ENCODE data around the gene RALGPS2. TPM values are rescaled to one million over a fixed set of nuclear protein-coding genes. Genes with fewer than 3 reads are reported as not detected.

Gene RALGPS2, protein sequence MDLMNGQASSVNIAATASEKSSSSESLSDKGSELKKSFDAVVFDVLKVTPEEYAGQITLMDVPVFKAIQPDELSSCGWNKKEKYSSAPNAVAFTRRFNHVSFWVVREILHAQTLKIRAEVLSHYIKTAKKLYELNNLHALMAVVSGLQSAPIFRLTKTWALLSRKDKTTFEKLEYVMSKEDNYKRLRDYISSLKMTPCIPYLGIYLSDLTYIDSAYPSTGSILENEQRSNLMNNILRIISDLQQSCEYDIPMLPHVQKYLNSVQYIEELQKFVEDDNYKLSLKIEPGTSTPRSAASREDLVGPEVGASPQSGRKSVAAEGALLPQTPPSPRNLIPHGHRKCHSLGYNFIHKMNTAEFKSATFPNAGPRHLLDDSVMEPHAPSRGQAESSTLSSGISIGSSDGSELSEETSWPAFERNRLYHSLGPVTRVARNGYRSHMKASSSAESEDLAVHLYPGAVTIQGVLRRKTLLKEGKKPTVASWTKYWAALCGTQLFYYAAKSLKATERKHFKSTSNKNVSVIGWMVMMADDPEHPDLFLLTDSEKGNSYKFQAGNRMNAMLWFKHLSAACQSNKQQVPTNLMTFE
- total RNA-seq (2021; fragmentation: NEBNext Ultra II Directional; extraction: Animal tissue kit (Norgen Biotek cat#: 25700)) (37.7 and 38.0 TPM in 2 replicates), polyA plus RNA-seq (2011; rRNA removed) (3.4 and 6.7 TPM in 2 replicates), polyA minus RNA-seq (2011; rRNA and poly(A)+ RNA removed) (50.4 and 81.0 TPM in 2 replicates)
- polyA plus RNA-seq (2011; cell fraction: cytosol; rRNA removed), result 7.3 TPM
- 7.8 TPM for polyA plus RNA-seq (2011; cell fraction: nucleus; rRNA removed)
- 13.7 to 19.4 TPM (median 16.8 TPM) in 4 replicates for polyA plus RNA-seq (2012, experiment 1 of 2)
- polyA plus RNA-seq (2012, experiment 2 of 2), result 1.1 TPM
- 16.3 TPM for polyA plus RNA-seq (2013, experiment 1 of 2)
- polyA plus RNA-seq (2013, experiment 2 of 2), result 13.8 TPM
- 32.4 TPM for polyA minus RNA-seq (2011; cell fraction: cytosol; rRNA and poly(A)+ RNA removed)
- polyA minus RNA-seq (2011; cell fraction: nucleus; rRNA and poly(A)+ RNA removed), result 55.9 TPM
- long read RNA-seq, experiment 1, partial matches to known transcripts, result 3 of 23 reads
- long read RNA-seq, experiment 1, other reads (novel, unspliced or antisense), result 20 of 23 reads
- long read RNA-seq, experiment 2, partial matches to known transcripts, result 2 of 5 reads
- long read RNA-seq, experiment 2, other reads (novel, unspliced or antisense), result 3 of 5 reads

DNA sequence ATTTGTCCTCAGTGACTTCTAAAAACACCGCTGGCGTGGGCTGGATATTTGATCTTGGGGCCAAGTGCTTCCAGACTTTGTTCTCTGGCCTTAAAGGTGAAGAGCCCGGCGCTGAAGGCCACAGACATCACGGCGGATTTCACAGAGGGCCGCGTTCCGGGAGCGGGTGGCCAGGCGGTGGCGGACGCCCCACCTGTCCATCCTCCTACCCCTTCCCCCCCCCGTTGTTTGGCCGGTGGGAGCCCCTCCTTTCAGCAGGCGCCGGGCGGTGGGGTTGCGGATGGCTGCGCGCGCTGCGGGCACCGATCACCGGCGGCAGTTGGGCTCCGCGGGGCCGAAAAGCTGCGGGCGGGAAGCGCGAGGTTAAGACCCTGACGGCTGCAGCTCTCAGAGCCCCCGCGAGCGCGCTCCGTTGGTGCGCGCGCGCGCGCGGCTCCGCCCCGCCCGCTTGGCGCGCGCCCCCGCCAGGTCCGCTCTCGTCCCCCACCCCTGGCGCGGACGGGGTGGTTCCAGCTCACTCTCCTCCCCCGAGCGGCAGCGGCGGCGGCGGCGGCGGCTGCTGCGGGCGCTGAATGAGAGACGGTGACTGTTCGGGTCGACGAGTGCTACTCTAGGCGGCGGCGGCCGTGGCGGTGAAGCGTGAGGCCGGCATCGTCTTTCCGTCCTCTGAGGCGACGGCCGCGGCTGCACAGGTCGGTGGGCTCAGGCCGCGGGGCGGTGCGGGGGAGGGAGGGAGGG is at the start of gene RALGPS2:
TSS of gene RALGPS2 (plus strand) at position 517 of the 738 bp plus-strand sequence. CDS start 51,521 bp downstream, outside the sequence.
- H3K79me1 ChIP-seq (ENCODE audit: low read depth, low read length), result no peaks in the 10 kb centered on the region; the same call in 1 of the 2 replicates
- H3K9me3 ChIP-seq (ENCODE audit: insufficient read depth in 2 of 2, low read depth in 1 of 2, low read length in 1 of 2), result no peaks in the 10 kb centered on the region
- no peaks in the 10 kb centered on the region for H3K27me3 ChIP-seq (replicated peaks in 1 of 4; ENCODE audit: control insufficient read depth in 3 of 4, extremely low read depth in 1 of 4, insufficient read depth in 3 of 4, low read length in 3 of 4)
- H4K91ac ChIP-seq (replicated peaks; ENCODE audit: insufficient read length, low read length), result no peak within 1 kb of the TSS
- ChIA-PET POLR2A (ENCODE audit: partially characterized antibody) (interaction anchor here (0.7 to 2.9 kb wide), 7 partner anchors 10 to 294 kb away, joined by 3 to 21 read pairs (median 4); no protein-coding TSS in a partner anchor), CTCF (ENCODE audit: partially characterized antibody) (interaction anchor here (1.4 to 3.8 kb wide), 2 partner anchors 32 to 183 kb away, joined by 3 to 11 read pairs; no protein-coding TSS in a partner anchor)
- H4K20me1 ChIP-seq (replicated peaks in 1 of 2; ENCODE audit: control insufficient read depth in 1 of 2, insufficient read depth in 2 of 2, low read length in 2 of 2), result no peaks in the 10 kb centered on the region
- DNase-seq (ENCODE audit: low read depth in 1 of 2, low spot score in 2 of 2) (peak; percentile 46 to 79), FAIRE-seq (no peak)
- peak within 1 kb of the TSS; percentile 84; the same call in 1 of the 2 replicates for H2BK12ac ChIP-seq (ENCODE audit: low read depth, low read length)
- H3K4ac ChIP-seq (replicated peaks; ENCODE audit: insufficient read length, low read depth, low read length), result peak within 1 kb of the TSS; percentile 69
- H3K4me1 ChIP-seq (replicated peaks in 1 of 4; ENCODE audit: control insufficient read depth in 3 of 4, insufficient read depth in 4 of 4, low read length in 3 of 4), result peaks cover 0 to 4% (median 3%) of the 10 kb centered on the region in 4 experiments; a peak in 5 of 7 replicates
- peak within 1 kb of the TSS; percentile 98 for H4K8ac ChIP-seq (ENCODE audit: extremely low read depth, insufficient read depth, low read length)
- H4K5ac ChIP-seq (ENCODE audit: insufficient read length, low read depth, low read length), result peak within 1 kb of the TSS; percentile 89
- peak within 1 kb of the TSS; percentile 63 to 89 (median 84) for H3K4me3 ChIP-seq (ENCODE audit: extremely low read depth in 1 of 4, insufficient read depth in 2 of 4, low read depth in 3 of 4, low read length in 4 of 4)
- WGBS, 2 experiments (ENCODE audit: extremely low coverage in 1 of 2, insufficient coverage in 1 of 2, insufficient read length in 1 of 2, insufficient replicate concordance in 2 of 2, low coverage in 1 of 2, low lambda C conversion rate in 2 of 2, missing lambda C conversion rate in 1 of 2), result 1% methylated on average over 57 of the region's 90 CpGs; no CpG with 5 or more reads in 1 of the 2 experiments
- H3K27ac ChIP-seq (ENCODE audit: low read depth, low read length), result peak within 1 kb of the TSS; percentile 83
- no peak within 1 kb of the TSS for H2BK20ac ChIP-seq (ENCODE audit: low read length)
- H2BK120ac ChIP-seq (replicated peaks; ENCODE audit: low read depth, low read length), result no peak within 1 kb of the TSS
- H3K79me2 ChIP-seq (ENCODE audit: control insufficient read depth in 1 of 2, insufficient read depth in 2 of 2, low read length in 2 of 2), result peaks cover 0 to 36% of the 10 kb centered on the region in 2 experiments; a peak in 2 of 4 replicates
- H2AFZ ChIP-seq (ENCODE audit: low read length), result peak within 1 kb of the TSS; percentile 91
- peak within 1 kb of the TSS; percentile 66; the same call in 1 of the 2 replicates for H3K18ac ChIP-seq (ENCODE audit: extremely low read depth, low read length)
- H3K9ac ChIP-seq (replicated peaks in 1 of 4; ENCODE audit: extremely low read depth in 1 of 4, low read depth in 3 of 4, low read length in 3 of 4), result peak within 1 kb of the TSS; percentile 73 to 94 (median 87)
- peak within 1 kb of the TSS; percentile 94 for H2BK5ac ChIP-seq (ENCODE audit: low read depth, low read length)
- no peak within 1 kb of the TSS for H2BK15ac ChIP-seq (ENCODE audit: low read length)
- H3K56ac ChIP-seq (replicated peaks; ENCODE audit: insufficient read length, low read depth, low read length), result peak within 1 kb of the TSS; percentile 69
- no peaks in the 10 kb centered on the region for H3K36me3 ChIP-seq (ENCODE audit: control insufficient read depth in 2 of 4, insufficient read depth in 4 of 4, low read length in 3 of 4)
- H2AK5ac ChIP-seq (ENCODE audit: low read depth, low read length), result no peak within 1 kb of the TSS
- peaks cover 5% of the 10 kb centered on the region for H3K23me2 ChIP-seq (ENCODE audit: low read depth, low read length)
- H3K4me2 ChIP-seq (ENCODE audit: insufficient read depth in 1 of 2, low read depth in 2 of 2, low read length in 2 of 2), result peak within 1 kb of the TSS; percentile 71 to 80
- H3K23ac ChIP-seq (ENCODE audit: insufficient read length), result no peak within 1 kb of the TSS
- no peak within 1 kb of the TSS for H3K14ac ChIP-seq (ENCODE audit: insufficient read length)
- TF ChIP-seq SIX5 (IDR thresholded peaks at IDR 0.05; ENCODE audit: low read depth, low read length) (no peak), PHF8 (conservative IDR thresholded peaks at IDR 0.05; ENCODE audit: low read depth, low read length) (peak; percentile 57), MAFK (IDR thresholded peaks at IDR 0.05; ENCODE audit: low read depth, low read length) (no peak), HDAC6 (IDR thresholded peaks at IDR 0.05; ENCODE audit: low read depth, low read length) (no peak), SAP30 (IDR thresholded peaks at IDR 0.05; ENCODE audit: insufficient read depth, insufficient replicate concordance, low read length) (no peak), CBX8 (IDR thresholded peaks at IDR 0.05; ENCODE audit: borderline replicate concordance, low read depth, low read length) (no peak)
